GM19035 (cell line): ENCODE data around the gene PSG7.
"Not testable (repeated sequence)": the region's sequence is repeated elsewhere in the genome, so short reads cannot be mapped to it uniquely, and the experiment has no call there.

Experiments used
- ATAC-seq: cut with Tn5 transposase; IDR thresholded peaks from one replicate; pipeline ENCODE4 v1.9.1; 2021; ENCODE audit not compliant: unreplicated experiment

PSG7 gene

DNA sequence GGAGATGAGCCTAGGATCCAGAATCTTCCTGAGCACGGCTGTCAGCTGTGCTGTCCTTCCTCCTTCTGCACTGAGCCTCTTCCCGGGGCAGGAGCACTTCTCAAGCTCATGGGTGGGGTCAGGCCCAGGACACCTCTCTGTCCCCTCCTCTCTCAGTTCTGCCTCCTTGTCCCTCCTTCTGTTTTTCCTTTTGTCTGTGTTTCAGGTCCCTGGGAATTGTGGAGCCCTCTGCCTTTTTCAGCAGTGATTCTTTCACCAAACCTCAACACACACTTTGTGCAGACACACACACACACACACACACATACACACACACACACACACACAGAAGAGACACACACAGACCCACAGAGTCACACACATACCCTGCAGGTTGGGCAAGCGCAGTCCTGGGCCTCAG, at the start of gene PSG7:
PSG7 (minus strand) TSS at position 101 of the 400 bp plus-strand sequence. CDS start 131 bp downstream, outside the sequence.
- not testable (repeated sequence) for ATAC-seq

DNA sequence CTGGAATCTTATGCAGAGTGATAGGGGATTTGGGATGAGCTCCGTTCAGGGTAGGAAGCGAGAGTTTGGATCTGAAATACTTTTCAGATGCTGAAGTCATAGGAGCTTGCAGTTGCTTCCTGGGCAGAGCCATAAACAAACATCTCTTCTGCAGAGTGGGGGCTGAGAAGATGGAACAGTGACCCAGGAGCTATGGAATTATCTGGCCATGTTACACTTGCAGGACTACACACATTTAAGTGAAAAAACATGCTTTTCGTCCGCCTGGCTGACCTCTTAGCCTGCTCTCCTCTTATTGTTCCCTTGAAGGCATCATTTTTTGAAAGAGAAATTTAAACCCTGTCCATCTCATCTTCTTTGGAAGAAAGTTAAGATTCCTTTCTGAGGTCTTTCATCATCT, 48.6 kb upstream of the PSG7 start:
- ATAC-seq, result no peak

DNA sequence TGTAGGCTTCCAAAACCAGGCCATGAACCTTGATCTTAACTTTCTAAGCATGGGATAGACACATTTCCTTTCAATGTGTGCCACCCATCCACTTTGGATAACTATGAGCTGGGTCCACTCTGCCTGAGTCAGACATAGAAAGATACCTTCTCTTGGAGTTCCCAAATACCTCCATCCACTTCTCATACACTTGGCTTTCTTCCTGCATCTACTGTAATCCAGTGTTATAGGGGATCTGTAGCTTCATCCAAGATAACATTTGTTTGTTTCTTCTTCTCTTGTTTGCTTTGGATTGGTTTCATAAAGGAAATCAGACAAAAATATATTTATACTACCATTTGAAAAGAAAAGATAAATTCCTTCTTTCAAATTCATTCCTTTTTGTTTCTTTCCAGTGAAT, 45.1 kb upstream of the PSG7 start:
- not testable (repeated sequence) for ATAC-seq

DNA sequence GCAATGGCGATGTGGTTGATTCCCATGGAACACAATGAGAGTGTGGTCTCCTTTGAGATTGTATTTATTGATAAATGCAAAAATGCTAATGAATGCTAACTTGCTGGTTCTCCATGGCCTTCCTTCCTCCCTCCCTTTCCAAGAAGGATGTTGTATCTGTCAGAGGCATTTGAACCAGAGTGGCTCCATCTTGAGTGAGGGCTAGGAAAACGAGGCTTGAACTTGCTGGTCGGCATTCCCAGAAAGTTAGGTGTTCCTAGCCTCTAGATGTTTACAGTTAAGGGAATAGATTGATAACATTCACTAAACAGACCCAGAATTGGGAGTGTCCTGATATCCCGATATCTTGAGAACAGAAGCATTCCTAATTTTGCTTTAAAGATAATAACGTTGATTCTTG, 34.4 kb upstream of the PSG7 start:
- not testable (repeated sequence) for ATAC-seq

DNA sequence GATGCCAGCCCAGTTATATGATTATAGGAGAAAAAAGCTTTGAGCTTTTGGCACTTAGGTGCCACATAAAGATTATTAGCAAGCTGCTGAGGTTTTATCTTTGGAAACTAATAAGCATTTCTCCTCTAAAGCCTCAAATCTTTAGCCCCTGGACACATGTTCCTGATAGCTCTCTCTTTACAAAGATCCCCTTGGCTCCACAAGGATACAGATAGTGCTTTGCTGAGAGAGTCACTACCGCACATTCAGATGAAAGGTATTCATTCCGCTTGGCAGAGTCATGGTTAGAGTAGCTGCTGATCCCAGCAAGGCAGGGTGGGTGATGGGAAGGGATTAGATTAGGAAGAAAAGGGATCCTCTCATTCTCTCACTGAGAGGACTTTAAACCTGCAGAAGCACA, 28.2 kb upstream of the PSG7 start:
- no peak for ATAC-seq

DNA sequence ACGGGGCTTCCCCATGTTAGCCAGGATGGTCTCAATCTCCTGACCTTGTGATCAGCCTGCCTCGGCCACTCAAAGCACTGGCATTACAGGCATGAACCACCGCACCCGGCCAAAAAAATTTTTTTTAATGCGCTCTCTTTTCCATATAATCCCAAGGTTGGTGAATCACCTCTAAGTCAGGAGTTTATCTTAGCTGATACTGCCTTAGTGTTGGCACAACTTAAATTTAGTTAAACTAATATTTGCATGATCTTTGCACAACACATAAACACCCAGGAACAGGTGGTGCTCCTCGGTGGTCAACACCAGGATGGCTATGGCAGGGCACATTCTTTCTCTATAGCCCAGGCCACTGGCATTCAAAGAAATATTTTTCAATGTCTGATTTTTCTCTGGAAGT, 24.1 kb upstream of the PSG7 start:
- ATAC-seq, result no peak

DNA sequence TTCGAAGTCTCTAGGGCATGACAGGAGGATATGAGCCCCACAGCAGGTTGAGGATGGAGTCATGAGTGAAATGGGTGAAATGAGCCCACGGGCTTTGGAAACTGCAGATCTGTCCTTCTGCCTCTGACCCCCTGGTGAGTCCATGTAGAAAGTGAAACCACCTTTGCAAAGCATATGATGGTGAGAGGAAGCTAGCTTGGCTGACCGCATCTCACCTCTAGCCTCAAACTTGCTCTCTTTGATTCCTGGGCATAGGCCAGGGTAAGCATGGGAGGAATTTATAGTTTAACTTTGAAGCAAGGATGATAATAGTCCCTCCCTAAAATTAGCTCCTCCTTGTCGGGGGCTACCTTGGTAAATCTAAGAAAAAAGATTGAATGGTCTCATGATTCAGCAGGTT, 15.1 kb upstream of the PSG7 start:
- ATAC-seq, result not testable (repeated sequence)

DNA sequence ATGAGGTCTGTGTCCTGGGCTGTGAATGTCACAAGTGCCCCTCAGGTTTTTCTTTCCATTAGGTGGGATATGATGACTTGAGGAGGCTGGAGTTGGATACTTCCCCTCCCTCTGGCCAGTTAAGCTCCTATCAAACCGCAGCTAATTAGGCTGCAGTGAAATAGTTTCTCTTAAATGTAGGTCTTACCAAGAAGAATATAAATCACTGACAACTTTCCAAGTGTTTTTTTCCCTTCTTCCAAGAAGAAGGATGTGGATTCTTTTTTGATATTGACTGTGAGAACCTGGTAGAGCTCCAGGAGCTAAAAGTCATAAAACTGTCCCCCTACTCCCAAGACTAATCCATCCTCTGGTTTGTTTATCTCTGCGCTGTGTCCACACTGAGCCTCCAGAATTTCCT, 14.5 kb upstream of the PSG7 start:
- ATAC-seq, result not testable (repeated sequence)

DNA sequence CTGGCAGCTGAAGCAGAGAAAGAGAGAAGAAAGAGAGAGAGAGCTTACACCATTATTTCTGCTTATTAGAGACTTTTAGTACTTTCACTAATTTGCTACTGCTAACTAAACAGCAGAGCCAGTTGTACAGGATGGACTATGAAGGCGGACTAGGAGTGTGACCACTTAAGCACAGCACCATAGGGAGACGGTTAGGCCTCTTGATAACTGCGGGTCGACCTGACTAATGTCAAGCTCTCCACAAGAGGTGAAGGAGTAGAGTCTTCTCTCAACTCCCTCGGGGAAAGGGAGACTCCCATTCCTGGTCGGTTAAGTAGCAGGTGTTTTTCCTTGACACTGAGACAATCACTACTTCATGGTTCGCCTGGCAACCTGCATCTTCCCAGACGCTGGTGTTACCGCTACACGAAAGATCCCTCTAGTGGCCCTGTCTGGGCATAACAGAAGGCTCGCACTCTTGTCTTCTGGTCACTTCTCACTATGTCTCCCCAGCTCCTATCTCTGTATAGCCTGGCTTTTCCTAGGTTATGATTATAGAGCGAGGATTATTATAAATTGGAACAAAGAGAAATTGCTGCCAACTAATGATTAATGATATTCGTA, 5.3 kb upstream of the PSG7 start:
- no peak for ATAC-seq

DNA sequence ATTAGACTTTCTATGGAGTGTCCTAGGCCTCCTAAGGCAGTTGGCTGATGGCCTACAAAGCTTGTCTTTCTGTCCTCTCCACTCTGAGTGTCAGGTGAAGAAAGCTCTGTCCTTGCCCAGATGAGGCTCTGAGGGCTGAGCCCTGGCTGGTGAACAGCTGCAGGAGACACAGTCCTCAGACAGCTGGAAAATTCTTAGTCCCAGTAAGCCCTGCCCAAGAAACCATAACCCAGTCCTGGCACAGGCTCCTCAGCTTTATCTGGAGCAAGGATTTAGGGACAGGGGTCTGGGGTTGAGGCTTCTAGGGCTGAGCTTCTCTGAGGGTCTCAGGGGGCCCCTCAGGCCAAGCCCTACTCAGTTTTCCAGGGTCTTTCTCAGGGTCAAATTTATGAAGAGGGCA, 2.3 kb downstream of the PSG7 start:
- not testable (repeated sequence) for ATAC-seq

DNA sequence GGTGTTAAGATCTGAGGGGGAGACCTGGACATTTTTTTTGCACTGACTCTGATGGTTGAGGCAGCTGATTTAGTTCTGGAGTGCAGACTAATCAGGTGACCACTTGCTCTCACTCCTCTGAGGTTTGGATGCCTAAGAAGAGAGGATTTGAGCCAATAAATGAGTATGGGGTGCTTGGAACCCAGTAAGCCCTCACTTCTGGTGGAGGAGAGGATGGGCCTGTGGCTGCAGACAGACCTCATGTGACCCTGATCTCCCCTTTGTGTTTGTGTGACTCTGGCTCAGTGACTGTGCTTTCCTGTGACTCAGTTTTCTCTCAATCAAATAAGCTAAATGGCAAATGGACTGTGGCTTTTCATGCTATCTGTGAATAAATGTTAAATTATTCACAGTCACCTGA, 2.8 kb downstream of the PSG7 start:
- not testable (repeated sequence) for ATAC-seq

DNA sequence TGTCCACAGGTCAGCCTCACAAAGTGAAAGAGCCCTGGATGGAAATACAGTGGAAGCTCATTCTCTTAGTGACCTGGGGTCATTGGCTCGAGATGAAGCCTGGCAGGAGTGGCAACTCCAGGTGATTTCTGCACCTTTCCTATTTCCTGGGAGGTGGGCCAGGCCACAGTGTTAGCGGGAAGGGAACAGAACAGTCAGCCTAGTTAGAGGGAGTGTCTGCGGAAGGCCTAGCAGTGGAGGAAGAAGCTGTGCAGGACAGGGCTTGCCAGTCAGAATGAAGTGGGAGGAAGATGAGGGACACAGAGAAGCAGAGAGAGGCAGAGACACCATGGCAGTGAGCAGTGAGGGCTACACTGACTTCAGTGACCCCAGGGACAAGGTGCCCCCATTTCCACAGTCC, 3.6 kb downstream of the PSG7 start:
- not testable (repeated sequence) for ATAC-seq

DNA sequence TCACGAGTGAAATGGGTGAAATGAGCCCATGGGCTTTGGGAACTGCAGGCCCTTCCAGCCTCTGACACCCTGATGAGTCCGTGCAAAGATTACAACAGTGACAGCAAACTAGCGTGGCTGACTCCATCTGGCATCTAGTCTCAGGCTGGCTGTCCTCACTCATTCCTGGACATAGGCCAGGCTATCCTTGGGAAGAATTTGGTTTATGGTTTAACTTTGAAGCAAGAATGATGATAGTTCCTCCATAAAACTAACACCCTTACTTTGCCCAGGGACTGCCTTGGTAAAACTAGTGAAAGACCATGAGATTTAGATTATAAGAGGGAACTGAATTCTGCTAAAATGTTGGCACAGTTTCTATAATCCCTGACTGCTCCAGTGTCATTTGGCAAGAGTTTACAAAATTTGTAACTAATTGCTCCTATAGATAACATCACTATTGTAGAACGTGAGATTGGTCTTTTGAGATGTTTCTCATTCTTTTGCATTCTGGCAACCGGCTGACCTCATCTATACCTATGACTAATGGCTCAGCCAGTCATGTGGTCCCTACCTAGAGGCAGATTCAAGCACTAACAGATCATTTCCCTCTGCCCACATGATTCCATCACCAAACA, 4.4 kb downstream of the PSG7 start:
- ATAC-seq, result not testable (repeated sequence)

DNA sequence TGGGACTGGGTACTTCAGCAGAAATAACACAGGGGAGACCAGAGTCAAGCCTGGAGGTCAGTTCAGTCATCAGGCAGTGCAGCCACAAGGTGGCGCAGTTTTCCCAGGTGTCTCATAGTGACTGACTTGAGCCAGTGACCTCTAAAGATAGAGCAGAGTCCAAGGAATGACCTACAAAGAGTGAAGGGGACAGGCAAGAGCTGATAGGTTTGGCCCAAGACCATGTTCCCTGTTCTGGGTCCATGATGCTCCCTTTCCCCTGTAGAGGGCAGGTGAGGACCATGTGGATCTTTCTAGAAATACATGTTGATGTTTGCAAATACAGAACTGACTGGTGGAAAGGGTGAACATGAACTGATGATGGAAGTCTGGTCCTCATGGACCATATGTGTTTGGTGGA, 6.8 kb downstream of the PSG7 start:
- ATAC-seq, result not testable (repeated sequence)

DNA sequence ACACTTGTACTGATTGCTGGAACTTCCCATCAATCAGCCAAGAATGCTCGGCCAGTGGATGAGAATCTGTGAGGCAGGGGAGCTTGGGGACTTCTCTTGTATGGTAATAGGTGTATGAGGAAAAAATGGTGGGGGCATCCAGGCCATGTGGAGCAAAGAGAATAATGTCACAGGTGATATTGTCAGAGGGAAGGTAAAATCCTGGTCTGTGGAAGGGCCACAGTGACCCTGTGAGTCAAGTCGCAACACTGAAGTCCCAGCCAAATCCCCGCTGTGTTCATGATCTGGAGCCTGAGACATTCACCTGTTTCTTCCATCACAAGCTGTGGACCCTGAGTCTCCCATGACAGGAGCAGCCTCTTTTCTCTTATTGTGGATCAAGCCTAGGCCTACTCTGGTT, 8.1 kb downstream of the PSG7 start:
- no peak for ATAC-seq

DNA sequence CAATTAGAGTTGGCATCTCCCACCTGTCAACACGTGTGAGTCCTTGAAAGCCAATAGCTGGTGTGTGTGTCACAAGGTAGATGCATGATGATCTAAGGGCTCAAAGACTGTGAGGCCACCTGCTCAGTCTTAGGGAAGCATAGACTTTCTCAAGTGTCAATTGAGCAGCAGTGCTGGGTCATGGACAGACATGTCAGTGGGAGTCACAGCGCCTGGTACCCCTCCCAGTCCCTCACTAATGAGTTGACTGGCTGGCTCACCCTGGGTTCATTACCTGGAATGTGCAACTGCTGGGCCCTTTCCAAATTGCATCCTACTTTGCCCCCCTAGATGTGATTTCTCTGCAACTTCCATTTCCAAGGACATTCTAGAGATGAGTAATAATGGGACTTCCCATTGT, 10.2 kb downstream of the PSG7 start:
- ATAC-seq, result no peak

DNA sequence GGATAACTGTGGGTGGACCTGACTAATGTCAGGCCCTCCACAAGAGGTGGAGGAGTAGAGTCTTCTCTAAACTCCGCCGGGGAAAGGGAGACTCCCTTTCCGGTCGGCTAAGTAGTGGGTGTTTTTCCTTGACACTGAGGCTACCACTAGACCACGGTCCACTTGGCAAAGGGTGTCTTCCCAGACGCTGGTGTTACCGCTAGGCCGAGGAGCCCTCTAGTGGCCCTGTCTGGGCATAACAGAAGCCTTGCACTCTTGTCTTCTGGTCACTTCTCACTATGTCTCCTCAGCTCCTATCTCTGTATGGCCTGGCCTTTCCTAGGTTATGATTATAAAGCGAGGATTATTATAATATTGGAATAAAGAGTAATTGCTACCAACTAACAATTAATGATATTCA, 13.9 kb downstream of the PSG7 start:
- not testable (repeated sequence) for ATAC-seq

DNA sequence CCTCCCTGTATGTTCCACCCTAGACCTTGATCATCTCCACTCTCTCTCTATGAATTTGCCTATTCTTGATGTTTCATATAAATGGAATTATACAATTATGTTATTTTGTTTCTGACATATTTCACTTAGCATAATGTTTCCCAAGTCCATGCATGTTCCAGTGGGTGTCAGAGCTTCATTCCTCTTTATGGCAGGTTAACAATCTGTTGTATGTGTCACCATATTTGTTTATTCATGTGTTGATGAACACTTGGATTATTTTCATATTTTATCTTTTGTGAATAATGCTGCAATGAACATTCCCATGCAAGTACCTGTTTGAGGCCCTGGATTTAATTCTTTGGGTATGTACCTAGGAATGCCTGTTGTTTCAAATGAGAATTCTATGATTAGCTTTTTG, 16.0 kb downstream of the PSG7 start:
- ATAC-seq, result not testable (repeated sequence)

DNA sequence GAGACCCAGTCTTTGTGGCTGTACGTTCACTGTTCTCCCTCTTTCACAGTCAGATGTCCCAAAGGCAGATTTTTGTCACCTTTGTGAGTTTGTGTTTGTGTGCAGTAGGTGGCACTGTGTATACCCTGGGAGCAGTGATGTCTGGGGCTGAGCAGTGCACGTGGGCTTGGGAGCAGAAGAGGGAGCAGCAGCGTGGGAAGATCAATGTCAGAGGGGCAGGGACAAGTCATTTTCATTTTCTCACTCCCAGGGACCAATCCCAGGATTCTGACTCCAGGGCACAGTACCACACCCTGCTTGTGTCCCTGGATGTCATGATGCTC, 17.3 kb downstream of the PSG7 start:
- ATAC-seq, result no peak

DNA sequence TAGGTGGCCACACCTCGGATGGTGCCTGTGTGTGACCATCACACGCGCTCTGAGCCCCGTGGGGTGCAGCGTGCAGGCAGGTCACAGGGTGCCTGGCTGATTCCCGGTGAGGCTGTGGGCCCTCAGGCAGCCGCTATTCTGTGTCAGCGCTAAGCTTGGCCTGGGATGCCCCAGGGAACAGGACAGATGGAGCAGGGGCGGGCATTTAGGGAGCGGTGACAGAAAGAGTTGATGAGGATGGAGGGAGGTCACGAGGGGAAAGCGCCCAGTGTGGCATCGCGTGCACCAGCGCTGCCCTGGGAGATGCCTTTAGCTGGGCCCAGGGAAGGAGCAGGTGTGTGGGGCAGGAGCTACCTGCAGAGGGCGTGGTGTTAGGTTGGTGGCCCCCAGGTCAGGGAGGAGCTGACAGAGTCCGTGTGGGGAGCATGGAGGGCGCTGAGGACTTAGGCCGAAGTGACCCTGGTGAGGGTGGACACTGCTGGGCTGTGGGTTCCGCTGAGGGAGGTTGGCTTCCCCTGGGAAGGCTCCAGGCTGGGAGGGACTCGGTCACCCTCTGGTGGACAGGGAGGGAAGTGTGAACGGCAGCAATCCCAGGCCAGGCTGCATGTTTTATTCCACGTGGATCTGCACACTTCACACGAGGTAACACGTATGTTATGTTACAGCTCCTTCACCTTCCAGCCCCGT, 17.8 kb downstream of the PSG7 start:
- ATAC-seq, result not testable (repeated sequence)

DNA sequence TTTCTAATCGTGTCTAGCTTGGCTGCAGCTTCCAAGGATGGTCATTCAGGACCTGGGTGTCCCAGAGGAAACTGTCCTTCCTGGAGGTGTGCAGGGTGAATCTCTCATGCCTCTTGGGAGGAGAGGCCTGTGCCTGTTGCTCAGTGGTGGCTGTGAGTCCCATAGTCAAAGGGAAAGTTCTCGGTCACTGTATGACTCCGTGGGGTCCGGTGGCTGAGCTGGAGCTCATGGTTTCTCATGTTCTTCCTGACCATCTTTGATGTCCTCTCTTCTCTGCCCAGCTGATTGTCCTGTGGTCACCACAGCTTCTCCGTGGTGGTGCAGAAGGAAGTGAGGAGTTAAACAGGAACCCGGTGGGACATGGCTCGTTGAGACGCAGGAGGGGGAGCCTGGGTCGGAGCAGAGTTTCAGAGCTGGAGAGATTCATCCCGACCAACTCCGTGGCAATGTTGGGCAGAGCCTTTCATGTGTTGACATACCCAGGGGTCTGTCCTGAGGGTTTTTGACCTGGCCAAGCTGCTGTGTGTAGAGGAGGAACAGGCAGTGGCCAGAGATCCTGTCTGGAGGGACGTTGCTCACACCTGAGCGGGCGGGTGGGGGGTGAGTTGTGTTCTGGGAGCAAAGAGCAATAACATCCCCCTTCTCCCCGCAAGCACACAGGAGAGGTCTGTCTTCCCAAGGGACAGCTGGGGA, 18.5 kb downstream of the PSG7 start:
- not testable (repeated sequence) for ATAC-seq

DNA sequence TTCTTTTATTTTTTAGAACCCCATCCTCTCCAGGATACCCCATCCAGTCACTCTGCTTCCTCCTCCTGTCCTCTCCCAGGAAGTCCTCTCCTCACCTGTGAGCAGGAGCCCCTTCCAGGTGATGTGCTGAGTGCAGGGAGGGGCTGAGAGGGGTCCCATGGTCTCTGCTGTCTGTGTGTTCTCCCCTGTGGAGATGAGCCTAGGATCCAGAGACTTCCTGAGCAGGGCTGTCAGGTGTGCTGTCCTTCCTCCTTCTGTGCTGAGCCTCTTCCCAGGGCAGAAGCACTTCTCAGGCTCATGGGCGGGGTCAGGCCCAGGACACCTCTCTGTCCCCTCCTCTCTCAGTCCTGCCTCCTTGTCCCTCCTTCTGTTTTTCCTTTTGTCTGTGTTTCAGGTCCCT, 19.4 kb downstream of the PSG7 start, which contains the start of gene PSG6:
PSG6 (minus strand) TSS at position 261 of the 400 bp plus-strand sequence; CDS start at position 159, 102 bp downstream.
- not testable (repeated sequence) for ATAC-seq
